Dermis blood vessel endothelial cell (primary cell): Measurements from ENCODE around the gene LRFN4. TPM values are rescaled to one million over a fixed set of nuclear protein-coding genes. Genes with fewer than 3 reads are reported as not detected.

Experiments used
- DNase-seq: peaks from one replicate; pipeline ENCODE4 v3.0.0; 2010
- total RNA-seq: library from RNA; depleted of rRNA; stranded (reverse); fragments of >200 nt; gene quantifications from 2 replicates; pipeline ENCODE4 v1.2.3, GENCODE V29; 2014

Gene LRFN4
- total RNA-seq, 1 donor from 2014 or later: 30.8 TPM

- no peak for DNase-seq
These were observed 1.5 kb downstream of the LRFN4 start for GRCh38 chr11:66858186-66858938.

GRCh38 chr11:66858939-66859685 is 2.2 kb downstream of the LRFN4 start:
- DNase-seq: no peak

GRCh38 chr11:66859686-66860448 is 3.0 kb downstream of the LRFN4 start:
- DNase-seq: no peak

- no peak for DNase-seq
These were observed 3.6 kb downstream of the LRFN4 start for GRCh38 chr11:66860449-66860831.

GRCh38 chr11:66861038-66861773 is 4.3 kb downstream of the LRFN4 start:
- no peak for DNase-seq

GRCh38 chr11:66861774-66862558 is 5.1 kb downstream of the LRFN4 start:
- DNase-seq: no peak

GRCh38 chr11:66862559-66863037 is 5.7 kb downstream of the LRFN4 start:
- DNase-seq: no peak

- DNase-seq: no peak
These were observed 6.7 kb downstream of the LRFN4 start for GRCh38 chr11:66863428-66864125.

GRCh38 chr11:66864172-66864901 is 7.5 kb downstream of the LRFN4 start:
- no peak for DNase-seq

- no peak for DNase-seq
These were observed 8.2 kb downstream of the LRFN4 start for GRCh38 chr11:66864924-66865697.

GRCh38 chr11:66866007-66866406 is 9.1 kb downstream of the LRFN4 start:
- no peak for DNase-seq

GRCh38 chr11:66866511-66866986 is 9.7 kb downstream of the LRFN4 start:
- no peak for DNase-seq

GRCh38 chr11:66867425-66868040 is 10.7 kb downstream of the LRFN4 start:
- no peak for DNase-seq

GRCh38 chr11:66868082-66868725 is 11.3 kb downstream of the LRFN4 start:
- DNase-seq: no peak

- DNase-seq: peak; percentile 30
These were observed 12.1 kb downstream of the LRFN4 start for GRCh38 chr11:66868726-66869566.

GRCh38 chr11:66869567-66869870 is 12.7 kb downstream of the LRFN4 start:
- DNase-seq: no peak

GRCh38 chr11:66870131-66870530 is 13.3 kb downstream of the LRFN4 start:
- no peak for DNase-seq
